Suppressor macrophage treated with lipopolysaccharide for 1 hour (primary cell): ENCODE results near the gene CNOT10.
A peak's percentile ranks its signal among the peaks of the same experiment; 100 is the strongest.

Source experiments
- DNase-seq, 3 donors: peaks; one replicate each; pipeline ENCODE4 v3.0.0-alpha.2; 2020 to 2022

Gene CNOT10

GRCh38 chr3:32818229-32818969, 133.4 kb downstream of the CNOT10 start:
- peak; percentile 29 to 61 (median 37) for DNase-seq

GRCh38 chr3:32818970-32819511, 134.1 kb downstream of the CNOT10 start:
- DNase-seq = no peak

GRCh38 chr3:32819551-32820348, 134.8 kb downstream of the CNOT10 start:
- DNase-seq = no peak

GRCh38 chr3:32820430-32820829, 135.4 kb downstream of the CNOT10 start:
- no peak for DNase-seq

GRCh38 chr3:32820971-32821685, 136.1 kb downstream of the CNOT10 start:
- no peak for DNase-seq

- no peak for DNase-seq
These were observed 136.8 kb downstream of the CNOT10 start for GRCh38 chr3:32821686-32822296.

- no peak for DNase-seq
These were observed 137.9 kb downstream of the CNOT10 start for GRCh38 chr3:32822609-32823498.
